Pulmonary artery endothelial cell (primary cell): ENCODE measurements around the gene GNB5. TPM values are rescaled to one million over a fixed set of nuclear protein-coding genes. Genes with fewer than 3 reads are reported as not detected.
"Not testable (repeated sequence)": the region's sequence is repeated elsewhere in the genome, so short reads cannot be mapped to it uniquely, and the experiment has no call there.

Experiments
- DNase-seq: peaks from one replicate; pipeline ENCODE4 v3.0.0-alpha.2; 2011; ENCODE audit warnings: low read depth, low spot score
- total RNA-seq: library from RNA; depleted of rRNA; stranded (reverse); fragments of >200 nt; gene quantifications from 2 replicates; pipeline ENCODE4 v1.2.3, GENCODE V29; 2014

GNB5 gene
- total RNA-seq, 1 donor from 2014 or later, result 29.7 TPM

DNA sequence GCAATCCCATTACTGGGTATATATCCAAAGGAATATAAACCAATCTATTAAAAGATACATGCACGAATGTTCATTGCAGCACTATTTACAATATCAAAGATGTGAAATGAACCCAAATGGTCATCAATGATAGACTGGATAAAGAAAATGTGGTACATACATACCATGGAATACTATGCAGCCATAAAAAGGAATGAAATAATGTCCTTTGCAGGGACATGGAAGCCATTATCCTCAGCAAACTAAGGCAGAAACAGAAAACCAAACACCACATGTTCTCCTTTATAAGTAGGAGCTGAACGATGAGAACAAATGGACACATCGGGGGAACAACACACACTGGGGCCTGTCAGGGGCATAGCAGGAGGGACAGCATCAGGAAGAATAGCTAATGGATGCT is 21.0 kb downstream of the GNB5 start:
- not testable (repeated sequence) for DNase-seq

DNA sequence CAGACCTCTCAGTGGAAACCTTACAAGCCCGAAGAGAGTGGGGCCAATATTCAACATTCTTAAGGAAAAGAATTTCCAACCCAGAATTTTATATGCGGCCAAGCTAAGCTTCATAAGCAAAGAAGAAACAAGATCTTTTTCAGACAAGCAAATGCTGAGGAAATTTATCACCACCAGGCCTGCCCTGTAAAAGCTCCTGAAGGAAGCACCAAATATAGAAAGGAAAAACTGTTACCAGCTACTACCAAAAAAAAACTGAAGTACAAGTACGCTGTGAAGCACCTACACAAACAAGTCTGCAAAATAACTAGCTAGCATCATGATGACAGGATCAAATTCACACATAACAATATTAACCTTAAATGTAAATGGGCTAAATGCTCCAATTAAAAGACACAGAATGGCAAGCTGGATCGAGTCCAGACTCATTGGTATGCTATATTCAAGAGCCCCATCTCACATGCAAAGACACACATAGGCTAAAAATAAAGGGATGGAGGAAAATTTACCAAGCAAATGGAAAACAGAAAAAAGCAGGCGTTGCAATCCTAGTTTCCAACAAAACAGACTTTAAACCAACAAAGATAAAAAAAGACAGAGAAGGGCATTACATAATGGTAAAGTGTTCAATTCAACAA is 25.6 kb downstream of the GNB5 start:
- not testable (repeated sequence) for DNase-seq

DNA sequence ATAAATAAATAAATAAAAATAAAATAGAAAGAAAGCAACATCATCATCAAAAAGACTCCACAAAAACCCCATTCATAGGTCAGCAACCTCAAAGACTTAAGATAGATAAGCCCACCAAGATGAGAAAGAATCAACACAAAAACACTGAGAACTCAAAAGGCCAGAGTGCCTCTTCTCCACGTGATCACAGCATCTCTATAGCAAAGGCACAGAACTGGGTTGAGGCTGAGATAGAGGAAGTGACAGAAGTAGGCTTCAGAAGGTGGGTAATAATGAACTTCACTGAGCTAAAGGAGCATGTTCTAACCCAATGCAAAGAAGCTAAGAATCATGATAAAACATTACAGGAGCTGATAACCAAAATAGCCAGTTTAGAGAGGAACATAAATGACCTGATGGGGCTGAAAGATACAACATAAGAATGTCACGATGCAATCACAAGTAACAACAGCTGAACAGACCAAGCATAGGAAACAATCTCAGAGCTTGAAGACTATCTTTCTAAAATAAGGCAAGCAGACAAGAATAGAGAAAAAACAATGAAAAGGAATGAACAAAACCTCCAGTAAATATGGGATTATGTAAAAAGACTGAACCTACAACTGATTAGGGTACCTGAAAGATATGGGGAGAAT is 26.4 kb downstream of the GNB5 start:
- no peak for DNase-seq

DNA sequence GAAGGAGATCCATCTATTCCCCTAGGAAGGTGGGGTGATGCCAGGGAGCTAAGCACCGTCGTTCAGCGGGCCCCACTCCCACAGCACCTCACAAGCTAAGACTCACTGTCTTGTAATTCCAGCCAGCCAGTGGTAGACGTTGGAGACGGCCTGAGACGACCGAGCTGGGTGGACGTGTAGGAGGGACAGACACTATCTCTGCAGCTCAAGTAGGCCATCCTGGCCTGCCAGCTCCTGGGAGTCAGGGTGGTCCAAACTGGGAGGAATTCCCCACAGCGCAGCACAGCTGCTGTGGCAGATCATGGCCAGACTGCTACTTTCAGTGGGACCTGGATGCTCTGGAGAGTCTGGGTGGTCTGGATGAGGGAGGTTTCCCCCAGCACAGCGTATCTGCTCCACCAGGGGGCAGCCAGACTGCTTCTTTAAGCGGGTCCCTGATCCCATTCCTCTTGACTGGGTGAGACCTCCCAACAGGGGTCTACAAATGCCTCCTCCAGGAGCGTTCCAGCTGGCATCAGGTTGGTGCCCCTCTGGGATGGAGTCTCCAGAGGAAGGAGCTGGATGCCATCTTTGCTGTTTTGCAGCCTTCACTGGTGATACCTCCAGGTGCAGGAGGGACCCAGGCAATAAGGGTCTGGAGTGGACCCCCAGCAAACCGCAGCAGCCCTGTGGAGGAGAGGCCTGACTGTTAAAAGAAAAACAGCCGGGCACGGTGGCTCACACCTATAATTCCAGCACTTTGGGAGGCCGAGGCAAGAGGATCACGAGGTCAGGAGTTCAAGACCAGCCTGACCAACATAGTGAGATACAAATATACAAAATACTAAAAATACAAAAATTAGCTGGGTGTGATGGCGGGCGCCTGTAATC is 27.6 kb downstream of the GNB5 start:
- DNase-seq, result no peak

DNA sequence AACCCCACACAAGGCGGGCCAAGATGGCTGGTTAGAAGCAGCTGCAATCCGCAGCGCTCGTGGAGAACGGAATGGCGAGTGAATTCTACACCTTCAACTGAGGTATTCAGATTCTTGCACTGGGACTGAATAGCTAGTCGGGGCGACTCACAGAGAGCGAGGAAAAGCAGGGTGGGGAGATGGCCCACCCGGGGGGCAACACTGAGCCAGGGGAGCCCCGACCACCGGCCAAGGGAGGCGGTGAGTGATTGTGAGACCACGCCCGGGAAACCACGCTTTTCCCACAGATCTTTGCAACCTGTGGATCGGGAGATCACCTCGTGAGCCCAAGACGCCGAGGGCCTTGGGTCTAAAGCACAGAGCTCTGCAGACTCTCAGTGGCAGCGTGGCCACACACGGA is 28.3 kb downstream of the GNB5 start:
- no peak for DNase-seq

DNA sequence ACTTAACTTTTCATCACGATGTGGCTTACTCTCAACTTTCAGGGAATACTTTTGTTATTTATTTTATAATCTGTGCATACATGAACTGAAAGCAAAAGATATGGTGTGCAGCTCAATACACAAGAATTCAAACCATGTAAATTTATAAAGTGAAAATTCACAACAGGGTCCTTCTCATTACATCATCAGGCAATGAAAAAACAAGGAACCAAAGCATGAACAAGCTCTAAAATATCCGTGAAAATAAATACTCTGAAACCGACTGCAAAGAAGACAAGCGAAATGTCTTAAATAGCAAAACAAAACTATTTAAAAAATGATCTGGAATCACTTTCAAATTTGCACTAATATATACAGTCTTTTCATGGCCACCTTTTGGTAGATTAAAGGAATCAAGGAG is 28.9 kb downstream of the GNB5 start:
- DNase-seq, result no peak

DNA sequence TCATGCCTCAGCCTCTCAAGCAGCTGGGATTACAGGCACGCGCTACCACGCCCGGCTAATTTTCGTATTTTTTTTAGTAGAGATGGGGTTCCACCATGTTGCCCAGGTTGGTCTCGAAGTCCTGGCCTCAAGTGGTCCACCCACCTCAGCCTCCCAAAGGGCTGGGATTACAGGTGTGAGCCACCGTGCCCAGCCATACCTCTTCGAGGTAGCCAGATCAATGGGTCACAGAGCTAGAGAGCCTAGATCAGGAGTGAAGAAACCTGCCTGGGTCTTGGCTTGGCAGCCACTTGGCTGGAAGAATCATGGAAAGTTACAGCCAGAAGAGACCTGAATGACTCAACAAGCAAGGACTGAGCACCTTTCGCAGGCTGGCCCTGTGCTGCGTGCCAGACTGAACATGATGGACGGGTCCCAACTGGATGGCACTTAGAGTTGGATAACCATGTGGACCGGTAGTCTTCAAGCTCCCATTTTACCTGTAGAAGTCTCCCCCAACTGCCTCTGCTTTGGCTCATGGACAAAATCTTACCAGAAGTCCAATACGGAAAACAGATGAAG is 29.7 kb downstream of the GNB5 start:
- no peak for DNase-seq

DNA sequence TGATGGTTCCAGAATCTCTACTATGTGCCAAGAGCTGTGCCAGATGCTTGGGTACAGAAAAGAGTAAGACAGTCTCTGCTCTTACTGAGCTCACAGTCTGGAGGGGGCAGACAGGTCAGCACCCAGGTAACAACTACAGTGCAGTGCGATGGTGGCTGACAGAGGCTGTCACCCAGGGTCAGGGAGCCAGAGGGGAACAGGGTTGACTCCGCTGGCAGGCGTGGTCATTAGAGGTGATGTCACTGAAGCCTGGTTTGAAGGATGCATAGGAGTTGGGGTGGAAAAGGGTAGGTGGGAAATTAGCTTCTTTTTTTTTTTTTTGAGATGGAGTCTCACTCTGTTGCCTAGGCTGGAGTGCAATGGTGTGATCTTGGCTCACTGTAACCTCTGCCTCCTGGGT is 31.5 kb downstream of the GNB5 start:
- DNase-seq, result no peak

DNA sequence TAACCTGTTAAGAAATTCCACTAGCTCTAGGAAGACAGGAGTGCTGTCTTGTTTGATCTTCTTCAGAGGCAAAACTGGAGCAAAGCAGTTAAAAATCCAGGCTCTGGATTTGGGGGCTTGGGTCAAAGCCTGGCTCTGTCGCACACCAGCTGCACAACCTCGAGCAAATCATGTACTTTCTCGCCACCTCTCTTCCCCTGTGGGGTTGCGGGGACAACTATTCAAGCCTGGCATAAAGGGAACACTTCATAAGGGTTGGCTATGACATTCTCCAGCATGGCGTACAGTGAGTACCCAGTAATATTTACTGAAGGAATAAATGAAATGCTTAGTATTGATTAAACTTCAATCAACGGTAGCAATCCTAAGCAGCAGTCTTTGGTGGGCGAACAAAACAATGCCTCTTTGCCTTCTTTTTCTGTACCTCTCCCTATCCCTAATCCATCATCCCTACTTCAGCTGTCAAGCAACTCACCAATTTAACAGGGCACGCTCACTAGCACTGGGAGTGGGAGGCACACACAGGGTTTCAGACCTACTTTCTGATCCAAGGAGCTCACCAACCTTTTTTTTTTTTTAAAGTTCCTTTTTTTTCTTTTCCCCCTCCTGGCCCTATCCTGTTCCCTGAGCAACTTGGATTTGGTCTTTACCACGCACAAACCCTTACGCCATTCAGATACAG is 33.0 kb downstream of the GNB5 start:
- no peak for DNase-seq

DNA sequence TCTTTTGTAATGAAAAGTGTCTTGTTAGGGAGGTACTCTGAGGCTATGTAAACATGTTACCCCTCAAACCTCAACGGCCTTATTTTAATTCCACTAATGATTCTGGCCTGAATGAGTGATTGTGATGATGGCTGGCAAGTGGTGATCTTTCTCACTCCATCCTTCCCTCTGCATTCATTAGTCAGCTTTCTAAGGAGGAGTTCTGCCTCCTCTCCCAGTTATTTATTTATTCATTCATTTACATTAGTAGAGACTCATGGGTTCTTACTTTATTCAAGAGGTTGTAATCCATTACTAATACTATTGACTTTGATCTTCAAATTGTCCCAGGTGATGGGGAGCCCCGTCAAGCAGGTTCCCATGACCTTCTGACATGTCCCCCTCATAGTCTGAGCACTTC is 35.3 kb downstream of the GNB5 start:
- no peak for DNase-seq

DNA sequence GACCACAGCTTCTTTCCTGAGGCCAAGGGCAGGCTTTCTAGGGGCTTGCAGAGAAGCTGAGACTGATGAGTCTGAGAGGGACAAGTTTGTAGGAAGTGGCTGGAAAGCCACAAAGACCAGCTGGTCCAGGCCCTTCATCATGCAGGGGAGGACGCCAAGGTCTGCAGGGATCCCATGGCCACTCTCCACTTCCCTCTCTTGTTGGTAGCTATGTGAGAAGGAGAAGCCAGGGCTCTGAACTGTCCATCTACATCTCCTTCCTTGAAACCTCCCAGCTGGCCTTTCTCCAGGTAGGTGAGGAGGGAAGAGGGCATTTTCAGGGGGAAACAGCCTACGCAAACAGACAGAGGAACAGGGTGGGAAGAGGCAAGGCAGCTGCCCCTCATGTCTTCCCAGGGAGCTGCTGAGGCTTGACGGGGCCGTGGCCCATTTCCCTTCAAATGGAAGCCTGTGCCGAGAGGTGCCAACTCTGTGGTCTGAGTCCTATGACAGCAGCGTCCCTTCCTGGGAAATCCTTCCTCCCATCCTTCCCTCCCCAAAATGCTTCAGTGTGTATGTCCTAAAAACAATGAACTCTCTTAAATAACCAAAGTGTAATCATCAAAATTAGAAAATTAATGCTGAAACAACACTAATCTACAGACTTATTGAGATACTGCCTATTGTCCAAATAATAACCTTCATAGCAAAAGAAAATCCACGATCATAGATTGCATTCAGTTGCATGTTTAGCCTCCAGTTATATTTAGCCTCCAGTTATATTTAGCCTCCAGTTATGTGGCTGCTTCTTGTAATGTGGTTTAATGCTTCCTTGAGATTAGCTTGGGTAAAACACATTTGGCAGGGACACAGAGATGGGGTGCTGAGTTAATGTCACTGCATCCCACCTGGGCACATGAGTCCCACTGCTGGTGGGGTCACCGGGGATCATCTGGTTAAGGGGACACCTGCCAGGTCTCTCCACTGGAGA is 36.0 kb downstream of the GNB5 start:
- DNase-seq, result no peak

DNA sequence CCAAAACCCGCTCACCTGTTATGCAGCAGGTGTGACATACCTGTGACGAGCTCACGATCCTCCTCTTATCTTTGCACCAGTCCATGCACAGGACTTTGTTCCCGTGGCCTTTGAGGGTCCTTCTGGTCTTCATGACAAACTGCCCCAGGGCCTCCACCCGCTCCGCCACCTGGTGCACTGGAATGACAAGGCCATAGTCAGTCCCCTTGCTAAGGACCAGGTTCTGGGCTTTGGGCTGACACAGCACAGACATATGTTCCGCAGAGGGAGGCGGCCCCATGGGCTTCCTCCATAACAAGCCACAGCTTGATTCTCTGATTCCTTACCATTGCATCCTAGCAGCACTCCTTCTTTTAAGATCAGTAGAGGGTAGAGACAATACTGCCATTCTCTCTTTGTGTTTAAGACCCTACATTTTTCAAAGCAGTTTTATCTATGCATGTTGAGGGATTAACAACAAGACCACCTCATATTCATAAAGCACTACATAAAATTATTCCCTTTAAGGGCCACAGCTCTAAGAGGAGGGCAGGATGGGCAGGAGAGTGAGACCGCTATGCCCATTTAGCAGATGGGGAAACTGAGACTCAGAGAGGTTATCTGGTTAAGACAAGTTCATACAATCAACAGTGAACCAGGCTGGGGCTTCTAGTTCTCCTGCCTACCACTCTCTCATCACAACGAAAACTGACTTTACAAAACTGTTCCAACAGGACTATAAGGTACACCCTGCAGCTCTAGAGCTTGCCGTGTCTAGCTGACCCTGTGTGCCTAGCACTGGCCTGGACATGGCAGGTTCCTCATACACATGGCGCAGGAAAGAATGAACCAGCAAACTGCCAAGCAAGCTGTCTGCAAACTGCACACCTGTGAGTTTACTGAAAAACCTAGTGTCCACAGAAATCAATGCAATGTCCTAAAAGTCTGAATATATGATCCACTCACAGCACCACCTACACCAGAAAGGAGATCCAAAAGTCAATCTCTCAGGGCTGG is 37.0 kb downstream of the GNB5 start:
- DNase-seq, result no peak

DNA sequence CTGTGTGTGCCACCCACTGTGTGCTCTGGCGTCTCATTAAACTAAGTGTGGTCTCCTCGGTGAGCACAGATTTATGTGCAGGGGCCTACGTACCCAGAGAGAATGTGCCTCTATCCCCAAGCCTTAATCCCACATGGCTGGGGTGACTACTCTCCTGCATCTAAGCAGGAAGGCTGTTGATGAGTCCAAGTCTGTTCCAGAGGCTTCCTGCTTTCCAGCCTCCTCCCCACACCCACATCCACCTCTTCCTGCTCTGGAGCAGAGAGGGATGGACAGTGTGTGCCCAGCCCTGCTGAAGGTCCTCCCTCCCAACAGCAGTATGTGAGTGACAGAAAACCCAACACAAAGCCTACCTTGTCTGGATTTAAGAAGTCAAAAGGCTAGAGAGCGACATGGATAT is 39.8 kb downstream of the GNB5 start:
- DNase-seq, result no peak

DNA sequence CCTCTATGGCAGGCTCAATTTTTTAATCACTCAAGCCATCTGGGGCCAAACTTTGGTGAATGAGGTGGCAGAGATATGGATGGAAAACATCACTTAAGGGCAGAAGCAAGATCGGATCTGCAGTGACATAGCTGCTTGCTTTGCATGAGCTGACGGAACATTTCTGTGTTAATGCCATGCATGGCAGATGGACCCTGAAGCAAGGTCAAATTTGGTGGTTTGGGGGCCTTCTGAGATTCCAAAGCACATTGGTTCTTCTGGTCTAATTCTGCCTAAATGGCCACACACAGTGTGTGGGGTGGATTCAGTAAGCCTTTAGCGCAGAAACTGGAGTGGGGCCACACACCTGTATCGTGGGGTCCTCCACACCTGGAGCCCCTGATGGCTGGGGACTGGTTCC is 40.3 kb downstream of the GNB5 start:
- DNase-seq, result no peak

DNA sequence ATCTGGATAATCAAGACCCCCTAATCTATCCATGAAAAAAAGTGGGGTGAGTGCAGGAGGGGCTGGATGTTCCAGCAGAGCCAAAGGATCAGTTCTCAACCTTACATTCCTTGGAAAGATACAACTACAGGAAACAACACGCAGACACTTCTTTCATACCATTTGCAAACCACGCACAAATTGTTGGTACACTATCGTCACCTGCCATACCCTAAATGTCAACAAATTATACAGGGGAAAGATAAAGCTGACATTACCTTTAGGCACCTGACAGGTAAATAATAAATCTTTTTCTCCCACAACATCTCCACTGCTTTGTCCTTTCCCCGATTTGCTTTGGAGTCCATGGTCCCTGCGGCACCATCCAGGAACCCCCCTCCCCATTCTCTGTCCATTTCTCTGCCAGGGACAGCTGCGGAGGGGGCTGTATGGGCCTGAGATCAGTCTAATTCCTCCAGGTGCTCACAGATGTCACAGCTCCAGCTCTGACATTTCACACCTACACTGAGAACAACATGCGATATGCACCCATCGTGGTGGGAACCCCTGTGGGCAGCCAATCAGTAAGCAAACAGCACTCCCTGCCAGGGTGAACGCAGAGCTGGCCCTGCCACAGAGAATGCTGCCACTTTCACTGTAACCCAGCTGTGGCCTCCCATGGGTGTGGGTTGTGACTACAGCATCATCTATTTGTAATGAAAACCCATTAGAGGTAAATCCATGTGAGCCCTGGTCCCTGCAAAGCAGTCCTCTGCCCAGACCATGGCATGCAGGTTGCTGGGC is 41.0 kb downstream of the GNB5 start:
- no peak for DNase-seq

DNA sequence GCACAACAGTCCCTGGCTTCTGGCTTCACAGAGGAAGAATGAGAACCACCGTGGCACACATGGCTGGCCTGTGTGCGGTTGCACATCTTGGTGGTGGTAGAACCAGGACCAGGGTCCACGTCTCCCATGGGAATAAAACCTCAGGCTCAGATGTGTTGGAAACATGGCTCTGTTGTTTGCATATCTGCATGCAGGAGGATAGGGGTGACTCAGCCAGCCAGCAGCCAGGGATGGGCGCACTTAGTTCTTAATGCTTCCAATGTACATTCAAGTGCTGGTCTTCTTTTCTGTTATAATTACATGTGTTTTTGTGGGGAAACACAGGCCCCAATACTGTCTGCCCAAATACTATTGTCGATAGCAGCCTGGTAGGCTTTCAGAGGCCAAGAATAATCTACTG is 42.8 kb downstream of the GNB5 start:
- no peak for DNase-seq

DNA sequence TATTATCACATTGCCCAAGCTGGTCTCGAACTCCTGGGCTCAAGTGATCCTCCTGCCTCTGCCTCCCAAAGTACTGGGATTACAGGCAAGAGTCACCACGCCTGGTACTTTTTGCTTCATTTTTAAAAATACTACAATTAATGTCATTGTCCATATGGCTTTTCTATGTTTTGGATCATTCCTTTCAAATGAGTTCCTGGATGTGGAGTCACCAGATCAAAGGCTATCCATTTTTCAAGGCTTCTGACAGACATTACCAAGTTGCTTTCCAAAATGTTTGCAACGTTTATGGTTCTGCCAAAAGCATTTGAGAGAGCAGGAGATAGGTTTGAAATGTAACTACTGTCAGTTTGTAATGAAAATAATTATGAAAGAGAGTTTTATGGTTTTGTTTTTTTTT is 44.4 kb downstream of the GNB5 start:
- no peak for DNase-seq

DNA sequence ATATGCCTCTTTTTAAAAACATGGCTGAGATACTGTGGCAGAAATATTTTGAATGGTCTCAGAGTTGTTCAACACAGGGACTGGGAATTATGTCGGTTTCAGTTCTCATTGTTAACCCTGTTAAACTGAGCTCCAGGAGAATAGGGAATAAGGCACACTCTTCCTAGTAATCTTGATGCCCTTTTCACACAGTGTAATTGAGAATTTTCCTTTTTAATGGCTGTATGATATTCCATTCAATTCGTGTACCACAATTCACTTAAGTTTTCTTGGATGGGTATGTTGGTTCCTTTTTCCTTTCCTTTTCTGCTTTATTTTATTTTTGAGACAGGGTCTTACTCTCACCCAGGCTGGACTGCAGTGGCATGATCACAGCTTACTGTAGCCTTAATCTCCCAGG is 44.9 kb downstream of the GNB5 start:
- no peak for DNase-seq
